Activated CD8-positive, alpha-beta T cell treated with anti-CD3 and anti-CD28 coated beads for 36 hours (primary cell): Measurements from ENCODE around the gene LRG1. TPM values are rescaled to one million over a fixed set of nuclear protein-coding genes. Genes with fewer than 3 reads are reported as not detected.

Experiments
- ATAC-seq: fragments of 200-7000 bp; cut with Tn5 transposase; one replicate; pipeline ENCODE4 v1.10.0; 2021; ENCODE audit warnings: mild to moderate bottlenecking, moderate library complexity
- CTCF ChIA-PET: fragments of 350-600 bp; sonication (Branson Sonifier 250); formaldehyde crosslinking; loops from one replicate; lab custom pipeline; 2021; ENCODE audit warnings: antibody characterized with exemption; lab: Charles Lee
- POLR2A ChIA-PET: fragments of 350-600 bp; sonication (Branson Sonifier 250); formaldehyde crosslinking; loops from one replicate; lab custom pipeline; 2021; ENCODE audit warnings: antibody characterized with exemption; lab: Charles Lee
- DNase-seq: peaks from one replicate; pipeline ENCODE4 v3.0.0-alpha.2; 2020
- H3K27ac Mint-ChIP-seq: one replicate; pipeline ENCODE4 v1.8.0; 2021; ENCODE audit warnings: mild to moderate bottlenecking, mixed read lengths
- H3K27me3 Mint-ChIP-seq: one replicate; pipeline ENCODE4 v1.8.0; 2021; ENCODE audit warnings: mixed read lengths
- H3K36me3 Mint-ChIP-seq: one replicate; pipeline ENCODE4 v1.8.0; 2021; ENCODE audit warnings: low read depth, mixed read lengths
- H3K4me1 Mint-ChIP-seq: one replicate; pipeline ENCODE4 v1.8.0; 2021; ENCODE audit warnings: low read depth, mixed read lengths
- H3K4me3 Mint-ChIP-seq: one replicate; pipeline ENCODE4 v1.8.0; 2021; ENCODE audit warnings: mild to moderate bottlenecking, moderate library complexity, mixed read lengths
- H3K9me3 Mint-ChIP-seq: one replicate; pipeline ENCODE4 v1.8.0; 2021; ENCODE audit warnings: mixed read lengths
- CTCF ChIP-seq: fragments of 200-600 bp; IDR thresholded peaks from one replicate; pipeline ENCODE4 v1.8.0; 2022; ENCODE audit warnings: antibody characterized with exemption, mild to moderate bottlenecking
- intact Hi-C: fragments of 100-400 bp; cut with micrococcal nuclease; formaldehyde crosslinking; loops from one replicate; pipeline ENCODE4 v1.10.0; 2022
- total RNA-seq, 2 experiments: library from RNA; stranded (reverse); gene quantifications; one replicate each; pipeline ENCODE4 v1.2.3, GENCODE V29; 2021

Gene LRG1
- total RNA-seq, 2 experiments from 2014 or later = 0.09 TPM; not detected in 1

GRCh38 chr19:4511300-4512054 is 28.4 kb downstream of the LRG1 start:
- CTCF ChIA-PET = no interaction called here
- Mint-ChIP-seq H3K9me3 (no peaks in the 10 kb centered on the region), H3K27me3 (no peaks in the 10 kb centered on the region), H3K4me1 (peaks cover 4% of the 10 kb centered on the region), H3K36me3 (no peaks in the 10 kb centered on the region), H3K27ac (no peak overlapping the region), H3K4me3 (no peak overlapping the region)
- ATAC-seq (no peak), DNase-seq (no peak)
- POLR2A ChIA-PET = no interaction called here
- intact Hi-C loops = no loop called here
- no peak for TF ChIP-seq CTCF

- Mint-ChIP-seq H3K4me3 (no peak overlapping the region), H3K4me1 (peaks cover 8% of the 10 kb centered on the region), H3K27ac (no peak overlapping the region), H3K9me3 (no peaks in the 10 kb centered on the region), H3K36me3 (peaks cover 3% of the 10 kb centered on the region), H3K27me3 (no peaks in the 10 kb centered on the region)
- POLR2A ChIA-PET = interaction anchor here (0.7 kb wide), 1 partner anchor 1460 kb away, joined by 3 read pairs; no protein-coding TSS in a partner anchor
- CTCF ChIA-PET = no interaction called here
- ATAC-seq (no peak), DNase-seq (no peak)
- TF ChIP-seq CTCF = no peak
- intact Hi-C loops = no loop called here
These were observed 29.2 kb downstream of the LRG1 start for GRCh38 chr19:4510435-4511255.

GRCh38 chr19:4508698-4509097 is 31.1 kb downstream of the LRG1 start:
- no peak overlapping the region for H3K4me3 Mint-ChIP-seq
- DNase-seq (no peak), ATAC-seq (no peak)
- H3K27me3 Mint-ChIP-seq = no peaks in the 10 kb centered on the region
- no peak overlapping the region for H3K27ac Mint-ChIP-seq
- POLR2A ChIA-PET = interaction anchor here (1.5 kb wide), 1 partner anchor 27 kb away, joined by 4 read pairs; the partner anchor contains the start of gene PLIN5
- TF ChIP-seq CTCF = no peak
- CTCF ChIA-PET = interaction anchor here (0.7 to 0.9 kb wide), 2 partner anchors 10 to 16 kb away, joined by 3 read pairs; partner anchors contain the start of gene PLIN4
- peaks cover 3% of the 10 kb centered on the region for H3K36me3 Mint-ChIP-seq
- H3K9me3 Mint-ChIP-seq = no peaks in the 10 kb centered on the region
- intact Hi-C loops = no loop called here
- H3K4me1 Mint-ChIP-seq = peaks cover 8% of the 10 kb centered on the region

- H3K4me1 Mint-ChIP-seq = peaks cover 8% of the 10 kb centered on the region
- H3K27ac Mint-ChIP-seq = no peak overlapping the region
- intact Hi-C loops = no loop called here
- H3K9me3 Mint-ChIP-seq = no peaks in the 10 kb centered on the region
- peaks cover 3% of the 10 kb centered on the region for H3K36me3 Mint-ChIP-seq
- TF ChIP-seq CTCF = no peak
- ChIA-PET POLR2A (interaction anchor here (1.5 kb wide), 1 partner anchor 28 kb away, joined by 4 read pairs; the partner anchor contains the start of gene PLIN5), CTCF (interaction anchor here (1.1 kb wide), 1 partner anchor 15 kb away, joined by 4 read pairs; no protein-coding TSS in a partner anchor)
- no peak for ATAC-seq
- no peak overlapping the region for H3K4me3 Mint-ChIP-seq
- H3K27me3 Mint-ChIP-seq = no peaks in the 10 kb centered on the region
- no peak for DNase-seq
These were observed 32.0 kb downstream of the LRG1 start for GRCh38 chr19:4507804-4508203.
